BE2C (cell line): ENCODE measurements around the gene PRDM10.

Experiments used
- DNase-seq: peaks from one replicate; pipeline ENCODE4 v3.0.0-alpha.2; 2020
- H3K27me3 ChIP-seq: fragments of 250-450 bp; sonication (Bioruptor Pico); 2 replicates; pipeline ENCODE4 v1.5.1; 2020; ENCODE audit warnings: mild to moderate bottlenecking
- H3K36me3 ChIP-seq: fragments of 250-450 bp; sonication (Bioruptor Pico); 2 replicates; pipeline ENCODE4 v1.5.1; 2020; ENCODE audit warnings: mild to moderate bottlenecking
- H3K4me1 ChIP-seq: fragments of 250-450 bp; sonication (Bioruptor Pico); 2 replicates; pipeline ENCODE4 v1.5.1; 2020
- H3K4me3 ChIP-seq: 2 replicates; pipeline ENCODE4 v1.5.1; 2011; ENCODE audit warnings: low read depth, low read length
- H3K9me3 ChIP-seq: fragments of 250-450 bp; sonication (Bioruptor Pico); 2 replicates; pipeline ENCODE4 v1.5.1; 2020
- TF ChIP-seq, protein P1 (sequence below): IDR thresholded peaks from 2 replicates; pipeline ENCODE4 v1.5.1; 2012; ENCODE audit warnings: mild to moderate bottlenecking, low read depth, low read length

PRDM10 gene

DNA sequence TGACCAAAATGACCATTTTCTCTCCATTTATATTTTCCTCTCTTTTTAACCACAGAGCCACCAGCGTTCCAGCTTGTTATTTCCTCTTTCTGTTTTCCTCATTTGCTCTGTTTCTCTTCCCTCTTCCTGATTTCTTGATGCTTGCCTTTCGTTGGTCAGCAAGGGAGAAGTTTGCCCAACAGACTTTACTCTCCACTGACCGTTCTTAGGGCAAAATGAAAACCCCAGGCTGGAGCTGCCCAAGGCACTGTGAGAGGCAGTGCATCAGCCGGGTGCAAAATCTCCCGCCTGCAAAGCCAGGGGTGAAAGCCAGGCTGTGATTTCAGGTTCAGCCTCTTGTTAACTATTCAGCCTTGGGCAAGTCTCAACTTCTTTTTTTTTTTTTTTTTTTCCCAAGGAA is 40.9 kb upstream of the PRDM10 start:
- Histone ChIP-seq H3K36me3 (no peaks in the 10 kb centered on the region), H3K4me3 (no peak overlapping the region), H3K4me1 (no peaks in the 10 kb centered on the region), H3K27me3 (no peaks in the 10 kb centered on the region), H3K9me3 (no peaks in the 10 kb centered on the region)
- no peak for DNase-seq
- TF ChIP-seq, protein P1, sequence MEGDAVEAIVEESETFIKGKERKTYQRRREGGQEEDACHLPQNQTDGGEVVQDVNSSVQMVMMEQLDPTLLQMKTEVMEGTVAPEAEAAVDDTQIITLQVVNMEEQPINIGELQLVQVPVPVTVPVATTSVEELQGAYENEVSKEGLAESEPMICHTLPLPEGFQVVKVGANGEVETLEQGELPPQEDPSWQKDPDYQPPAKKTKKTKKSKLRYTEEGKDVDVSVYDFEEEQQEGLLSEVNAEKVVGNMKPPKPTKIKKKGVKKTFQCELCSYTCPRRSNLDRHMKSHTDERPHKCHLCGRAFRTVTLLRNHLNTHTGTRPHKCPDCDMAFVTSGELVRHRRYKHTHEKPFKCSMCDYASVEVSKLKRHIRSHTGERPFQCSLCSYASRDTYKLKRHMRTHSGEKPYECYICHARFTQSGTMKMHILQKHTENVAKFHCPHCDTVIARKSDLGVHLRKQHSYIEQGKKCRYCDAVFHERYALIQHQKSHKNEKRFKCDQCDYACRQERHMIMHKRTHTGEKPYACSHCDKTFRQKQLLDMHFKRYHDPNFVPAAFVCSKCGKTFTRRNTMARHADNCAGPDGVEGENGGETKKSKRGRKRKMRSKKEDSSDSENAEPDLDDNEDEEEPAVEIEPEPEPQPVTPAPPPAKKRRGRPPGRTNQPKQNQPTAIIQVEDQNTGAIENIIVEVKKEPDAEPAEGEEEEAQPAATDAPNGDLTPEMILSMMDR, result no peak

DNA sequence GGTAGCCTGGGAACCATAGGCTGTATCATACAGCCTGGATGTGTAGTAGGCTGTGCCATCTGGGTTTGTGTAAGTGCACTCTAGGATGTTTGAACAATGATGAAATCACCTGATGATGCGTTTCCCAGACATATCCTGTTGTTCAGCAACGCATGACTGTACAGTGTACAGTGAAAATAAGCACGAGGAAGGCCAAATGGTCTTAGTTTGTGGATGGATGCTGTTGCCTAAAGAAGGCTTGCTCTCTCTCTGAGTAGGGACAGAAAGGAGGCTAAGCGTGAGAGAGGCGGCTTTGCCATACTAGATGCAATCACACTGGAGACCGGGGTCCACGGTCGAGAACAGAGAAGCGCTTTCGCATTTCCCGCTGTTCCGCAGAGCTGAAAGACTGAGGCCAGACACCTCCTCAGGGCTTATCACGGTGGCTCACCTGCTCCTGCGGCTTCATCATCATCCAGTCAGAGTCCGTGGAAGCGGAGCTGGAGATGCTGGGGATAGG is 39.5 kb upstream of the PRDM10 start:
- Histone ChIP-seq H3K36me3 (no peaks in the 10 kb centered on the region), H3K4me1 (no peaks in the 10 kb centered on the region), H3K4me3 (no peak overlapping the region), H3K9me3 (no peaks in the 10 kb centered on the region), H3K27me3 (no peaks in the 10 kb centered on the region)
- no peak for DNase-seq
- TF ChIP-seq, protein P1, result no peak

DNA sequence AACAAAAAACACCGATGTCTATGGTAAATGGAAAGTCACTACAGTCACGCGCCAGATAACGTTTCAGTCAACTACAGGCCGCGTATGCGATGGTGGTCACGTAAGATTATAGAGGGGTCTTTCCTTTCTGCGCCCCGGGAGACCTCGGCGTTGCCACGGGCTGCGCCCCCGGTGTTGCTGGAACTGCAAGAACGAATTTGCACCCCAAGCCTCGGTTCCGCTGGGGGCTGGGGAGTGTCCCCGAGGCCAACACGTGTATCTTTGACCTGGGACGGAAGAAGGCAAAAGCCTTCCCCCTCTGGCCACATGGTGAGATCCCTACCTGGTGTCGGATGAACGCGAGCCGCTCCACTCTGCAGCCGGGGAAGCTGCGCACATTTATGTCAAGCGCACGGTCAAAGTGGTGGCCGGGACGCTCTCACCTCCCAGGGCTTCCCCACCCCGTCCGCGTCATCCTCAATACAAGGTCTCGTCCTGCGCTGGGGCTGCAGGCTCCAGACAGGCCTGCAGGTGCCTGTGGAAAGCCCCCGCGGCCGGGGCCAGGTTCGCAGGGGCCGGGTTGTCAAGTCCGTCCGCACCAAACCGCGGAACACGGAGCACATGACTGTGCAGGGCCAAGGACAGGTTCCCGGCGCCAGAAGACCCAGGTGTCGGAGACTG is 37.8 kb upstream of the PRDM10 start:
- no peak for DNase-seq
- no peaks in the 10 kb centered on the region for H3K27me3 ChIP-seq
- no peaks in the 10 kb centered on the region for H3K4me1 ChIP-seq
- no peaks in the 10 kb centered on the region for H3K9me3 ChIP-seq
- no peak overlapping the region for H3K4me3 ChIP-seq
- no peaks in the 10 kb centered on the region for H3K36me3 ChIP-seq
- TF ChIP-seq, protein P1, result no peak

DNA sequence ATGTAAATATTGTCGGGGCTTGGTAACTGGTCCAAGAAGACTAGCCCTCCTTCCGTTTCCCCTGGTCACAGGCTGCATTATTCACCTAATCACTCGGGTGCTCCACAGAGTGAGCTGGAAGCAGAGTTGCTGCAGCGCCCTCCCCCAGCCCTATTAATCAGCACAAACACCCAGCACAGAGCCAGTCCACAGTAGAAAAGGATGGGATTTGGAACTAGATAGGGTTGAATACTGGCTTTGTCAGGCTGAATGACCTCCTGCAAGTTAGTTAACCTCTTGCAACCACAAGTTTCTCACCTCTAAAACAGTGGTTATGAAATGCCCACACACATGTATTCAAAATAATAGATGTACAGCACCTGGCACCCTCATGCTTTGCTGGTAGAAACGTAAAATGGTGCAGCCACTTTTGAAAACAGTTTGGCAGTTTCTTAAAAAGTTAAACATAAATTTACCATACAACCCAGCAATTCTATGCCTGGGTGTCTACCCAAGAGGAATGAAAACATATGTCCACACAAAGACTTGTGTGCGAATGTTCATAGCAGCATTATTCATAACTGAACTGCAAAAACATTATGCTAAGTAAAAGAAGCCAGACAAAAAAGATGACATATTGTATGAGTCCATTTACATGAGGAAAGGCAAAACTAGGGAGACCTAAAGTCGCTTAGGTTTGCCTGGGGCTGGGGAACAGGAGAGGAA is 35.4 kb upstream of the PRDM10 start:
- DNase-seq, result no peak
- Histone ChIP-seq H3K9me3 (no peaks in the 10 kb centered on the region), H3K4me1 (no peaks in the 10 kb centered on the region), H3K27me3 (no peaks in the 10 kb centered on the region), H3K36me3 (no peaks in the 10 kb centered on the region), H3K4me3 (no peak overlapping the region)
- TF ChIP-seq, protein P1, result 0 out of 2 replicates have a peak, but pooled peaks have one; percentile 3

DNA sequence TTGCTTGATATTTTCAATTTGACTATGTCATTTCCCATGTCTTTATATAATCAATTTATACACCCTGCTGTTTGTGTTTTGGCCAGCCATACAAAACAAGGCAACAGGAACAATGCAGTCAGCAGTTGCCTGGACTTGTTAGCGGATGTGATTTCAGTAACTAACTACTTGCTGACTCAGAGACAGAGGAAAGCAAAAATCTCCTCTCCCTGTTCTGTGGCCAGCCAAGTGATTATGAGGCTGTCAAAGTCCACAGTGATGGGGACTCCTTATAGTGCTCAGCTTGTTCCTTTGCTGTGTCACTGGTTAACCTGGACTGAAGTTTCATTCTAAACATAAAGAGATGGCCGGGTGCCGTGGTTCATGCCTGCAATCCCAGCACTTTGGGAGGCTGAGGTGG is 34.4 kb upstream of the PRDM10 start:
- no peak for DNase-seq

More for the DNA sequence above, 34.4 kb upstream of the PRDM10 start:
- H3K27me3 ChIP-seq, result no peaks in the 10 kb centered on the region
- H3K4me1 ChIP-seq, result no peaks in the 10 kb centered on the region
- no peaks in the 10 kb centered on the region for H3K36me3 ChIP-seq
- H3K9me3 ChIP-seq, result no peaks in the 10 kb centered on the region
- no peak overlapping the region for H3K4me3 ChIP-seq
- TF ChIP-seq, protein P1, result no peak
